NCI-H774 (cell line): ENCODE measurements around the gene CMTM7.
"Not testable (repeated sequence)": the region's sequence is repeated elsewhere in the genome, so short reads cannot be mapped to it uniquely, and the experiment has no call there.

Experiments
- DNase-seq: peaks from one replicate; lab custom pipeline; 2025; lab: John Stamatoyannopoulos, UW

Gene CMTM7

GRCh38 chr3:32459450-32459849, 67.8 kb downstream of the CMTM7 start:
- no peak for DNase-seq

- no peak for DNase-seq
These were observed 68.5 kb downstream of the CMTM7 start for GRCh38 chr3:32460031-32460749.

- not testable (repeated sequence) for DNase-seq
These were observed 69.3 kb downstream of the CMTM7 start for GRCh38 chr3:32460817-32461496.

- DNase-seq = not testable (repeated sequence)
These were observed 70.7 kb downstream of the CMTM7 start for GRCh38 chr3:32462191-32462986.

- DNase-seq = not testable (repeated sequence)
These were observed 71.8 kb downstream of the CMTM7 start for GRCh38 chr3:32463415-32463814.

- DNase-seq = not testable (repeated sequence)
These were observed 73.1 kb downstream of the CMTM7 start for GRCh38 chr3:32464726-32465125.

GRCh38 chr3:32466808-32467207, 75.2 kb downstream of the CMTM7 start:
- DNase-seq = not testable (repeated sequence)

GRCh38 chr3:32467333-32468070, 75.8 kb downstream of the CMTM7 start:
- peak; percentile 3 for DNase-seq

- no peak for DNase-seq
These were observed 77.7 kb downstream of the CMTM7 start for GRCh38 chr3:32469151-32469874.

- no peak for DNase-seq
These were observed 78.7 kb downstream of the CMTM7 start for GRCh38 chr3:32470362-32470761.

GRCh38 chr3:32471246-32471645, 79.6 kb downstream of the CMTM7 start:
- no peak for DNase-seq

- not testable (repeated sequence) for DNase-seq
These were observed 80.5 kb downstream of the CMTM7 start for GRCh38 chr3:32472151-32472550.

GRCh38 chr3:32474201-32474600, 82.5 kb downstream of the CMTM7 start:
- DNase-seq = no peak

GRCh38 chr3:32480604-32481003, 89.0 kb downstream of the CMTM7 start:
- DNase-seq = no peak

GRCh38 chr3:32481791-32482631, 90.4 kb downstream of the CMTM7 start:
- DNase-seq = no peak

- DNase-seq = no peak
These were observed 91.0 kb downstream of the CMTM7 start for GRCh38 chr3:32482693-32483092.

- no peak for DNase-seq
These were observed 92.1 kb downstream of the CMTM7 start for GRCh38 chr3:32483772-32484171.

- no peak for DNase-seq
These were observed 92.8 kb downstream of the CMTM7 start for GRCh38 chr3:32484436-32484835.

- no peak for DNase-seq
These were observed 96.3 kb downstream of the CMTM7 start for GRCh38 chr3:32487781-32488473.
